SIG-M5 (cell line): ENCODE results near the gene PGF.

Source experiments
- DNase-seq: peaks from one replicate; lab custom pipeline; 2025; lab: John Stamatoyannopoulos, UW

The PGF gene

GRCh38 chr14:74956280-74957072, 1.1 kb upstream of the PGF start:
- no peak for DNase-seq

GRCh38 chr14:74956027-74956279, 556 bp upstream of the PGF start:
- DNase-seq = no peak

GRCh38 chr14:74954947-74955228, 509 bp downstream of the PGF start:
- DNase-seq = no peak

GRCh38 chr14:74954232-74954946, 1.0 kb downstream of the PGF start:
- DNase-seq = no peak

GRCh38 chr14:74953686-74954085, 1.7 kb downstream of the PGF start:
- DNase-seq = no peak

- no peak for DNase-seq
Measured at GRCh38 chr14:74952697-74953484, 2.5 kb downstream of the PGF start.

- DNase-seq = no peak
Measured at GRCh38 chr14:74952180-74952665, 3.2 kb downstream of the PGF start.

- DNase-seq = no peak
Measured at GRCh38 chr14:74951443-74952179, 3.8 kb downstream of the PGF start.

- no peak for DNase-seq
Measured at GRCh38 chr14:74950795-74951442, 4.5 kb downstream of the PGF start.

GRCh38 chr14:74949859-74950573, 5.4 kb downstream of the PGF start:
- no peak for DNase-seq

GRCh38 chr14:74949191-74949601, 6.2 kb downstream of the PGF start:
- no peak for DNase-seq

- no peak for DNase-seq
Measured at GRCh38 chr14:74948228-74949175, 6.9 kb downstream of the PGF start.

GRCh38 chr14:74947353-74948227, 7.8 kb downstream of the PGF start:
- no peak for DNase-seq

- DNase-seq = no peak
Measured at GRCh38 chr14:74946659-74947281, 8.6 kb downstream of the PGF start.

GRCh38 chr14:74945852-74946658, 9.3 kb downstream of the PGF start:
- no peak for DNase-seq

GRCh38 chr14:74945261-74945851, 10.0 kb downstream of the PGF start:
- DNase-seq = no peak

- no peak for DNase-seq
Measured at GRCh38 chr14:74942608-74943007, 12.8 kb downstream of the PGF start.
